Subcutaneous adipose tissue (tissue), 4 donors: ENCODE data around the gene CHN2. TPM values are rescaled to one million over a fixed set of nuclear protein-coding genes. Genes with fewer than 3 reads are reported as not detected.

Experiments used
- CTCF ChIP-seq: fragments of 450-650 bp; IDR thresholded peaks from one replicate; pipeline ENCODE4 v1.5.1; 2016; ENCODE audit warnings: low read depth, mild to moderate bottlenecking, control low read depth, antibody characterized with exemption, moderate library complexity
- total RNA-seq, 4 donors: library from RNA; depleted of rRNA; stranded (reverse); fragments of >200 nt; gene quantifications; one replicate each; pipeline ENCODE4 v1.1.0, GENCODE V29; 2016

Gene CHN2
- total RNA-seq, 4 donors from 2014 or later = 10.0 to 19.4 (median 13.8) TPM

GRCh38 chr7:29363636-29364425 lies 169.3 kb downstream of the CHN2 start:
- no peak for TF ChIP-seq CTCF

GRCh38 chr7:29364661-29365060 lies 170.1 kb downstream of the CHN2 start:
- no peak for TF ChIP-seq CTCF

- no peak for TF ChIP-seq CTCF
These were observed 170.8 kb downstream of the CHN2 start for GRCh38 chr7:29365423-29365822.

GRCh38 chr7:29367784-29368183 lies 173.2 kb downstream of the CHN2 start:
- TF ChIP-seq CTCF = no peak

GRCh38 chr7:29369909-29370488 lies 175.4 kb downstream of the CHN2 start:
- no peak for TF ChIP-seq CTCF

GRCh38 chr7:29370531-29371314 lies 176.1 kb downstream of the CHN2 start:
- no peak for TF ChIP-seq CTCF

GRCh38 chr7:29371472-29371871 lies 176.9 kb downstream of the CHN2 start:
- TF ChIP-seq CTCF = no peak
